Thyroid gland (tissue), 4 donors: Measurements from ENCODE around the gene CHMP6.

Experiments used
- CTCF ChIP-seq, 6 experiments: fragments of 200-600 bp in 3 of 6; fragments of 450-650 bp in 3 of 6; sonication (generic) in 3 of 6; IDR thresholded peaks; one replicate each; pipeline ENCODE4 v1.5.1; 2016 to 2019; ENCODE audit warnings: antibody characterized with exemption in 6 of 6, mild to moderate bottlenecking in 2 of 6, inconsistent platforms in 1 of 6, moderate library complexity in 1 of 6
- POLR2A ChIP-seq, 2 donors: fragments of 450-650 bp; IDR thresholded peaks; one replicate each; pipeline ENCODE4 v1.6.1; 2017; ENCODE audit warnings: antibody characterized with exemption in 2 of 2, mild to moderate bottlenecking in 2 of 2, moderate library complexity in 1 of 2

- TF ChIP-seq CTCF (IDR thresholded peaks at IDR 0.05) (no peak), POLR2A (IDR thresholded peaks at IDR 0.05) (no peak)
Observed at GRCh38 chr17:81027591-81028505, 36.2 kb downstream of the CHMP6 start.
